ENCODE results near the gene FBXO31.

The FBXO31 gene

DNA sequence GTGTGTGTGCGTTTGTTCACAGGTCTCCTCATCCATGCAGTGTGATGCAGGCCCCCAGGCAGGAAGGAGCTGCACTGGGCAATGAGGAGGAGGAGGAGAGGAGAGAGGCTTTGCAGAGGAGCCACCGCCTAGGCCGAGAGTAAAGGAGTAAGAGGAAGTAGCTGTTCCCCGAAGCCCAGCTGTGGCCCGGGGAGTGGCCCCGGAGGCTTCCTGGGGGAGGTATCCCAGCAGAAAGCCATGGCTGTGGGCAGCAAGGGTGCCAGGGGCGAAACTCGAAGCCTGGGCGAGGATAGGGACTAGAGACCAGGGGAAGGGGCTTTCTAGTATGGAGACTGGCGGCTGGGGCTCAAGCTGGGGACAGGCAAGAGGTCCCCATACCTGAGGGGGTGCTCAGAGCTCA, 78.6 kb downstream of the FBXO31 start:
- DNase-seq, result no peak

DNA sequence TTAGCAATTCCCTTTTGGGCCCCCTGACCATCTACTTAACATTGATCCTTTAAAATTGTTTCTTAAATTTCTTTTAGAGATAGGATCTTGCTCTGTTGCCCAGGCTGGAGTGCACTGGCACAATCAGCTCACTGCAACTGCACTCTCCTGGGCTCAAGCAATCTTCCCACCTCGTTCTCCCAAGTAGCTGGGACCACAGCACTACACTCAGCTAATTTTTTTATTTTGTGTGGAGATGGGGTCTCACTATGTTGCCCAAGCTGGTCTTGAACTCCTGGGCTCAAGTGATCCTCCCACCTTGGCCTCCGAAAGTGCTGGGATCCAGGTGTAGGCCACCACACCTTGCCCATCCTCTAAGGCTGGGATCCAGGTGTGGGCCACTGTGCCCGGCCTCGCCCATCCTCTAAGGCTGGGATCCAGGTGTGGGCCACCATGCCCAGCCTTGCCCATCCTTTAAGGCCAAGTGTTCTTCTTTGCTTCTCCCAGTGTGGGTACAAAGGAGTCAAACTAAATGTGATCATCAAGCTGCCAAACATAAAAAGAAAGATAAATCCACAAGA, 79.5 kb downstream of the FBXO31 start:
- DNase-seq, result no peak

DNA sequence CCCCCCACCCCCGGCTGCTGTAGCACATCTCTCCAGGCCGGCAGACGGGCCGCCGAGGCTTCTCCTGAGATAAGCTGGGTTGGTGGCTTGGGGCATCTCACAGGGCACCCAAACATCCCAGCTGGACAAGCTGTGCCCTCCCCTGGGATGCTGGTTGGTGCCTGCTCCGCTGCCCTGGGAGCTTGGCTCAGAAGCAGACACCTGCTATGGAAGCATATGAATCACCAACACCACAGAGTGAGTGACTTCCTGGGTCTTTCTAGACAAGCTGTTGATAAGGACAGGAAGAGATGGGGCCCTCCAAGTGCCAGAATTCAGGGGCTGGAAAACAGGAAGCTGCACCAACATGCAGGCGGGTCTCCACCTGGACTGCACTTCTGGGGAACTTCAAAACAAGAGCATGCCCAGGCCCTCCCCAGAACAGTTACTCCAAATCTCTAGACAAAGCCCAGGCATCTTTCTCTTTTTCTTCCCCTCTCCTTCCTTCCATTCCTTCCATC, 80.1 kb downstream of the FBXO31 start:
- no peak for DNase-seq

DNA sequence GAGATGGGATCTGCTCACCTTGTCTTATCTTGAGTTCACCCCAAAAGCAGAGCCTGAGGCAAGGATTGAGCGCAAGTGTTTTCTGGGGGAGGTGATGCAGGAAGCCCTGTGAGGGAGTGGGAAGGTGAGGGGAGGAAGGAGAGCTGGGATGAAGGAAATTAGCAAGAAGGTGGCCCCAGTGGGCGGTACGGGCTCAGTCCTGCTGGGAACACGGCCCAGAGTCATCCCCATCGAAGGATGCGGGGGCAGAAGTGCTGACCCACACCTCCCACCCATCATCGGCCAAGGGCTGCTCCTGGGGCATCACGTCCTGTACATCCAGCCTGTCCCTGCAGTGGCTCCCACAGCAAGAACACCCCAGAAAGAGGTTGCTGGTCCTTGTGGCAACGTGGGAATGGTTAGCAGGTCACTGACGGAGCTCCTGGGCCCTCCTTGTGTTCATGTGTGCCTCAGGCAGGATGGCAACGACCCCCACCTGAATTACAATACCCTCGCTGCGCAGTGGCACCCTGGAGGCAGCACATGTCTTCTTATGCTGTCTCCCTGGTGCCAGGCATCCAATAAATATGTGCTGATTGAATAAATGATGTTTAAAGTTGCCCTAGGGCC, 84.6 kb downstream of the FBXO31 start:
- no peak for DNase-seq

DNA sequence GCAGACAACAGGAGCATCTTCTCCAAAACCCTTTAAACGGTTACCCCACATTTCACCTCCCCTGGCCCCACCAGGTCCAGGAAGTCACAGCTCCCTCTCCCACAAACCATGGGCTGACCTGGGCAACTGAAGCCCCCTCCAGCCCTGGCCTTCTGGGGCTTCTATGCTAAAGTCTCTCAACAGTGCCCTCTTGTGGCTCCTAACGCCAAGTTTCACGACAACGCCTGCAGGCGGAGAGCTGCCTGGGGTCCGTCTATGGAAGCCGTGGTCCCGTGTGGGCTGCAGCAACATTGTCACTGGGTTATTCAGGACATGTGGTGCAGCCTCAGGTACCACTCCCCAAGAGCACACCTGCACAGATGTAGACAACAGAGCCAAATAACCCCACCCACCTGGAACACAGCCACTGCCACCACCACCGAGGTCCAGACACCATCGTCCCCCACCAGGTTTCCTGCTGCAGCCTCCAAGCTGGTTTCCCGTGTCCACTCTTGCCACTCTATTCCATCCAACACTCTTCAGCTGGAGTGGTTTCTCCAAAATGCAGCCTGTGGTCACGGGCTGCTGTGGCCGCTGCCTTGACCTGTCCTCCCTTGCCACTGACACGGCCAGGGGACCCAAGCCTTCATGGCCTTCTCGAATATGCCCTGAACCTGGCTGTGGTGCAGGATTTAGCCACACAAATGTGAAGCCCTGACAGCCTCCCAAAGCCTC, 85.5 kb downstream of the FBXO31 start:
- DNase-seq, result no peak

DNA sequence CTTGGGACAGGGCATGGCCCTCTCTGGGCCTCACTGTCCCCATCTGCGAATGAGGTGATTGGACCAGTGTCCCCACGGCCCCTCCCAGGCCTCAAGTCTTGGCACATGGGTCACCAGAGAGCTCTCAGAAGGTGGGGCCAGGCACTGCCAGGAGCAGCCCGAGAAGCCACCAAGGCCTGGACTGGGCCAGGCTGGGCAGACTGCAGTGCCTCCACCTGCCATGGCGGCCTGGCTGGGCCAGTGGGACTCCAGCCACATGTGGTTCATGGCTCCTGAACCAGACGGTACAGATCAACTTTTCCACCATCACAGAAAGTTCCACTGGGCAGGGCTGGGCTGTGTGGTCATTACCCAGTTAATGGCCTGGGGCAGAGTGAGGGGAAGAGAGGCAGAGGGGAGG, 86.2 kb downstream of the FBXO31 start:
- no peak for DNase-seq

DNA sequence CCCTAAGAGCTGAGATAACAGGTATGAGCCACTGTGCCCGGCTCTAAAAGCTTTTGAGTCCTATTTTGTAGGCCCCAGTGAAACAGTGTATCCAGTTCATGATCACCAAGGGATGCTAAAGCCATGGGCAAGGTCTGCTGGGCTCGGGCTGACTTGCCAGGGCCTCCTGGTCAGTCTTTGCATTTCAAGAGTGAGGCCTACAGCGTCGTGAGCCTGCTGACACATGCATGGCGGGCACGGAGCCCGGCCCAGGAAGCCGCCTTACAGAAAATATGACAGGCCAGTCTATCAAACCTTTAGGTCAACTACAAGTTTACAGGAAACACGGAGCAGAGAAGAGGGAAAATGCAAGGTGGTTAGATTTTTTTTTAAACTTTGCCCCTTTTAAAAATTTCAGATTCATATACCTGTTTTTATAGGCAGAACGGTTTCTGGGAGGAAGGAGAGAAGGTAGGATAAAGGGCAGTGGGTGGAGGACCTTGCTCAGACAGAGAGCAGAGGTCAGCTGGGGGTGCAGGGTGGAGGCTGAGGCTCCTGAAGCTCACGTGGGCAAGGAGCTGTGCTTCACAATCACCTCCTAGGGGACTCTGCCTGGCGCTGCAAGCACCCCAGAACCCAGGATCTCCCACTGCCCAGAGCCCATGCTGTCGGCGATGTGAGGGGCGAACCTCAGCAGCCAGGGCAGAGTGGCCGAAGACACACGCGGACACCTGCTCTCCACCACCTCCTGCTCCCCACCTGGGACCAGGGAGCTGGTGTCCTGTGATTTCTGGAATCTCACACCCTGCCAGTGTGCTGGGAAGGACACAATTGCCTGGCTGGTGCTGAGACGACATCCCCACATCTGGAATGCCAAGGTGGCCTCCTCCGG, 87.7 kb downstream of the FBXO31 start:
- no peak for DNase-seq

DNA sequence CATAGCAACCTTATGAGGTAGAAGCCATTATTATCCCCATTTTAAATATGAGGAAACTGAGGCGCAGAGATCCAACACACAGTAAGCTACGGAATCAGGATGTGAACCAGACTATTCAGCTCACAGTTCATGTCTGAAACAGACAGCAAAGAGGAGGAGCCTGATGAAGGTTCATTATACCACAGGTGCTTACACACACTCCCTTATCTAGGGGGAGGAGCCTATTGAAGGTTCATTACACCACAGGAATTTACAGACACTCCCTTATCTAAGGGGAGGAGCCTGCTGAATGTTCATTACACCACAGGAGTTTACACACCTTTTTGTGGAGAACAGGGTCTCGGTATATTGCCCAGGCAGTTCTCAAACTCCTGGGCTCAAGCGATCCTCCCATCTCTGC, 88.3 kb downstream of the FBXO31 start:
- no peak for DNase-seq

DNA sequence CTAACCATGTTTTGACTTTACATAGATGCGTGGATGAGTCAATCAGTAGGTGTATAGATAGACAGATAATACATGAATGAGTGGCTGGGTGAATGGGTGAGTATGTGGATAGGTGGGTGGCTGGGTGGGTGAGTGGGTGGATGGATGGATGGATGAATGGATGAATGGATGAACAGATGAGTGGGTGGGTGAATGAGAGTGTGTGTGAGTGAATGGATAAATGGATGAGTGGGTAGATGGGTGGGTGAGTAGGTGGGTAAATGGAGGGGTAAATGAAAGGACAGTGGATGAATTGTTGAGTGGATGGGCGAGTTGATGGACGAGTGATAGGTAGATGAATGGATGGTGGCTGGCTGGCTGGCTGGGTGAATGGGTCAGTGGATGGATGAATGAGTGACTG, 89.6 kb downstream of the FBXO31 start:
- DNase-seq, result no peak

DNA sequence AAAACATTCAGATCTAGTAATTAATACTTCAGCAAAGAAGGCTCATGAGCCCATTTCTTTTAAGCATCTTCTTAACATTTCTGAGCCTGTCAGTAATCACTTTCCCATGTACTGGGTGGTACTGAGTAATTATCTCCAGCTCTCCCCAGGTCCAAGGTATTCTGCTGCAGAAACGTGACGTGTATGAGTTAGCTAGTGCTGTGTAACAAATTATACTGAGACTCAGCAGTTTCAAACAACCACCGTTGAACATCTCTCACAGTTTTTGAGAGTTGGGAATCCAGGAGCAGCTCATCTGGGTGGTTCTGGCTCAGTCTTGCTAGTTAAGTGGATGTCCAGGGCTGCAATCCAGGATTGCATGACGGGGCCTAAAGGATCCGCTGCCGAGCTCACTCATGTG, 91.6 kb downstream of the FBXO31 start:
- no peak for DNase-seq

DNA sequence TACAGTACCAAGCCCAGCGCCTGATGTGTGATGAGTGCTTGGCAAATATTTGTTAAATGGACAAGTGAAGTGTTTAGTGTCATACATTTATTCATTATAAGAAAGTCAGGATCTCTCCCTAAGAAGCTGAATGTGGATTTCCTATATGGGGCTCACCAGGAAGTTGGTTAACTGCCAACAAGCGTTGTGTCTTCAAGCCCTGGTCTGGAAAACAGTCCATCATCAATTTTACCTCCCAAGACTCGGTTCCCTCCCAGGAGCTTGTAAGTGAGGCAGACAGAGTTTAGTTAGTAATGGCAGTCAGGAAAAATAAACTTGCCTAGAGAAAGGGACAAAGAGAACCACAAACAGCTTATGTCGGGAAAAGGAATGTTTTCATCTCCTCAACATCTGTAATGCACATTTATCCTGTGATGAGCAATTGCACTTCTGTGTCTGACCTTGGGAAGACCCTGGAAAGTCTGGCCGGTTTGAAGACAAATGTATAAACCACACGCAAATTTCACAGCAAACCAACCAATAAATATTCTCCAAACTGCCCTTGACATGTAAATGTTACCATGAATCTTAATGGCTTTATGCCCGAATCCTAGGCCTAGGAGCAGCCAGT, 94.7 kb downstream of the FBXO31 start:
- DNase-seq, result no peak

DNA sequence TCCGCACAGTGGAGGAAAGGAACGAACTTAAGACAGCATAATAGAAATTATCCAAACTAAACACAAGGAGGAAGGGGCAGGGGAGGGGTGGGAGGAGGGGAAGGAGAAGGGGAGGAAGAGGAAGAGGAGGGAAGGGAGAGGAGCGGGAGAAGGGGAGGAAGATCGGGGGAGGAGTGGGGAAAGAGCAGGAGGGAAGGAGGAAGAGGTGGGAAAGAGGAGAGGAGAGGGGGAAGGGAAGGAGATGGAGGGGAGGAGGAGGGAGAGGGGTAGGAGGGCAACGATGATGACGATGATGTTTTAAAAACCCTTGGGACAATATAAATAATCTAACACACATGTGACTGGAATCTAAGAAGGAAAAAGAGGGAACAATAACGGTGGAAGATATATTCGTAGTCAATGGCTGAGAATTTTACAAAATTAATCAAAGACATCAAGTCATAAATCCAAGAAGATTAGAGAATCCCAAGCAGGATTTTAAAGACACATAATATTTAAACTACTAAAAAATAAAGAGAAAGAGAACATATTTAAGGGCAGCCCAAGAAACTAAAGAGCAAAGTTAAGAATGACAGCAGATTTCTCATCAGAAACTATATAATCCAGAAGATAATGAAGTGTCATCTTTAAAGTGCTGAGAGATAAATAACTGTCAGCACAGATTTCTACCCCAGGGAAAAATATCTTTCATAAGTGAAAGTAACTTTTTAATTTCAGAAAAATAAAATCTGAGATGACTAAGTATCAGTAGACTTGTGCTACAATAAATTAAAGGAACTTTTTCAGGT, 96.5 kb downstream of the FBXO31 start:
- DNase-seq, result no peak

DNA sequence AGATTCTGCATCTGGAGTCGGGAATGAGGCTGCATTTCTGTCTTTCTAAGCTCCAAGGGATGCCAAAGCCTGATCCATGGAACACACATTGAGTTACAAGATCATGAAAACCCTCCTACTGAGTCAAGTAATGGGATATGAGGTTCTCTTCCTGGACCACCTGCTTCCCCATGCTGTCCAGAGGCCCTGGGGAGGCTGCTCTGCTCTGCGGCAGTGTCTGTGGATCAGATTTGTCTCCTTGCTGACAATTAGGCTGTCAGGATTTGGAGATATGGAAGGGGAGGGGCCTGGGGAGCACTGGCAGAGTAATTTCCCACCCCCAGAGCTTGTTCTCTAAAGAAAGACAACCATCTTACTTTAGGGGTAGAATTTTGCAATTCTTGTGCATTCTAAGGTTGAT, 99.4 kb downstream of the FBXO31 start:
- no peak for DNase-seq

DNA sequence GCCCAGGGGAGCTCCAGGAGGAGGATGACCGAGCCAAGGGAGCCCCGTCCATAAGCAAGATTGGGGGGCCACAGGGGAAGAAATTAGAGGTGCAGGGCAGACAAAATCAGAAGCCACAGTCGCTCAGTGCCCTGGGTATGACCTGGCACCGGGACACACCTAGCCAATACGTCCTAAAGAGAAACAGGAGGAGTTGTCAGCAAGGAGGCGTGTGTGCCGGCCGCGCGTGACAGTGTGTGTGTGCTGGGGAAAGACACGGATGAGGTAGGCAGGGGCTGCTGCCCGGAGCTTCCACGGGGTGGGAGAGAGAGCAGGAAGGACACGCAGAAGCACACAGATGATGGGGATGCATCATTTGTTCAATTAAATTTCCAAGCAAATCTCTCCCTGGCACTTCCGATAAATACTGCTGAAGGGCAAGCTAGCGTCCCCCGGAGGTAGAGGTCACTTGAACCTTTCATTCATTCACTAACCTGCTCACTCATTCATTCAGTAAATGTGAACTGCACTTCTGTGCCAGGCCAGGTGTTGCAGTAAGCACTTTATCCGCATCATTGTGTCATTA, 104.4 kb downstream of the FBXO31 start:
- no peak for DNase-seq

DNA sequence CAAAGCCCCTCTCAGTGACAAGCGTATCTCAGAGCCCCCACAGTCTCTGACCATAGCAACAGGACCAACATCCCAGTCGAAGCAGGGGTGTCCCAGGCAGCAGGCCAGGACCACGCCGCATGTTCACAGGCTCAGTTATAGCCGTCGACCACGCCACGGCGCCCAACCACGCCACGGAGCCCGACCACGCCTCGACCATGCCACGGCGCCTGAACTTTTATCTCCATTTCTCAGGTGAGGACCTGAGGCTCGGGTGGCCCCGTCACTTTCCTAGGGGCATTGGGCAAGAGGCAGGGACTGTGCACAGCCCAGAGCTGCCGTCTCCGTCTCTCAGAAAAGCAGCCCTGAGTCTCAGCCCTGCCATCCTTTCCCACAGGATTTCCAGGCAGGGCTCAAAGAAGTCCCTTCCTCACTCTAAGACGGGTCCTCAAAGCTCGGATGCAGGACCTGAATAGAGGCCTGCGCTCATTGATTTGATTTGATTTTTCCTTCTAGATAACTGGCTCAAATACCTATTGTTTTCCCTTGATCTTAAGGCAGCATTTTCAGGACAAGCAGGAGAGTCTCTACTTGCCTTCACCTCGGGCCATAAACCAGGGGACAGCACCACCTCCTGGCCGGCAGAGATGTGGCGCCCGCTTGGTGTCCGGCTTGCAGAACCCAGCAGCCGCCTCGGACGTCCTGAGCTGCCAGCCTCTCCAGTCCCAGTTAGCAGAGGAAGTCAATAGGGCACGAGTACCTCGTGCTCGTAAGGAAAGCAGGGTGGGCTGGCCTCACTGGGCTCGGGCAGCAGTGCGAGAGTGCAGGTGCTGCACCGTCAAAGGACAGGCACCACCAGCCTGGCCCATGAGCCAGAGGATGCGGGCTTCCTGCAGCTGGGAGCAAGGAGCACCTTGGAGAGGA, 105.1 kb downstream of the FBXO31 start:
- no peak for DNase-seq
